Stimulated activated CD8-positive, alpha-beta memory T cell treated with anti-CD3 and anti-CD28 coated beads, Interleukin-15, amount 100 ng/mL, for 24 hours (primary cell): Measurements from ENCODE around the gene FRMD3.

Experiments
- DNase-seq: peaks from one replicate; pipeline ENCODE4 v3.0.0-alpha.2; 2020; ENCODE audit warnings: low read depth

FRMD3 gene

DNA sequence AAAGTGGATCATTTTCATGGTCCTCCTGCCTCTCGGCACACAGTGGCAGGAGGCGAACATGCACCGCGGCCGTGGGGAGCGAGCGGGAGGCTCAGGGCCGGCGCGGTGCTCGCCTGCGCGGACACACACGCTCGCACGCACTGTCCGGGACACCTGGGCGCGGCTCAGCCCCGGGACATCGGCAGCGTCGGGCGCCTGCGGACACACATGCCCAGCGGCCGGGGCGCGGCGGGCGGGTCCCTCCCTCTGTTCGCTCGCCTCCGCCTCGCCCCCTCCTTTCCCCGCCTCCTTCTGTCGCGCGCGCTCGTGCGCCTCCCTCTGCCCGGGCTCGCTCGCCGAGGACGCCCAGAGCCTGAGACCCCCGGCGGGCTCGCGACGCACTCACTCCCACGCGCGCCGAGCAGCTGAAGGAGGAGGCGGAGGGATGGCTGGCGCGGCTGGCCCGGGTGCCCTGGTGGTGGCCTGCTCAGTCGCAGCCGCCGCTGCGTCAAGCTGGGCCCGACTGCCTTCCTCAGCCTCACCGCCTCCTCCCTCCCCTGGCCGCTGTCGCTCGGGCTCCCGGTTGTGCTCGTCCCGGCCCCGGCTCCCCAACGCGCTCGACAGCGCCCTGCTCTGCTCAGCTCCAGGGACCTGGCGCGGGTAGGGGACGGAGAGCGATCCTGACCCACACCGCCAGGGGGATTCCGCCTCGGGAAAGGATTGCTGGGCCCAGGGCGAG, at the start of gene FRMD3:
TSS of gene FRMD3 (minus strand) at position 230 of the 718 bp plus-strand sequence. CDS start at position 60, 170 bp downstream.
- DNase-seq = no peak

DNA sequence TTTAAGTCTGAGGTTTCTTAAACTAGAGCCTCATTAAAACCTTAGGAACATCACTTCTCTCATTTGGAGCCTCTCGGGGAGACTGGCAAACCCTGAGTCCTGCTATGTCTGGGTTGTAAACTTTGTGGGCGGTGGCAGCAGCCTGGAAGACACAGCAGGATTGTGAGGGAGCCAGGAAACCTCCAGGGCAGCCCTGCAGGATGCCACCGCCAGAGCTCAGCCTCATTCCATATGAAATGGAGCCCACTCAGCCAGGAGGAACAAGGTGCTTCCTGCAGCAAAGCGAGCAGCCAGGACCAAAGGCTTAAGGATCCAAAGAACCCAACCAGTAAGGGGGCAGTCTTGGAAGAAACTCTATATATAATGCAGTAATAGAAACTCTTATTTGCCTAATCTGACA, 46.8 kb upstream of the FRMD3 start:
- DNase-seq = no peak

DNA sequence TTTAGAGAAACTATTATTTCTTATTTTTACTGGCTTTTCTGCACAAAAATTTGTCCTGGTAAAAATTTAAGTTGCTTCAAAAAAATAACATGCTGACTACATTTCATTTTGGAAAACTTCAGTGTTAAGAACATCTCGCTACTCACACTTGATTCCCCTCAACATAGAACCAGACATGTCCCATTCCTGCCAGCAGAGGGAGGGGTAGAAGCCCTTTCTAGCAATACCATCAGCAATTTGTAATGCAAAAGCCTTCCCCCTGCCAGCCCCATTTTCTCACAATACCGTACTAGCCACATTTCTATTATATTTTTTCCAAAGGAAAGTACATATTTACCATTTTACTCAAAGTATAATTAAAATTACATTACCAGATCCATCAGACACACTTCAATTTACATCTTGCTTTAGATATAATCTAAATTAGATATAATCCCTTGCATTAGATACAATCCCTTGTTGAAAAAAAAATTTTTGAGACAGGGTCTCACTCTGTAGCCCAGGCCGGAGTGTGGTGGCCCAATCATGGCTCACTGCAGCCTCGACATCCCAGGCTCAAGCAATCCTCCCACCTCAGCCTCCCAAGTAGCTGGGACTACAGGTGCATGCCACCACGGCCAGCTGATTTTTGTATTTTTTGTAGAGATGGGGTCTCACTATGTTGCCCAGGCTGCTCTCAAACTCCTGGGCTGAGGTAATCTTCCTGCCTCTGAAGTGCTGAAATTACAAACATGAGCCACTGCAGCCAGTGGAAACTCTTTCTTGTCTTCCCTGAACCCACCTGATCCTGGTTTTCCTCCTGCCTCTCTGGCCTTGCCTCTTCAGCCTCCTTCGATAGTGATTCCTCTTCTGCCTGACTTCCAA, 45.2 kb upstream of the FRMD3 start:
- no peak for DNase-seq

DNA sequence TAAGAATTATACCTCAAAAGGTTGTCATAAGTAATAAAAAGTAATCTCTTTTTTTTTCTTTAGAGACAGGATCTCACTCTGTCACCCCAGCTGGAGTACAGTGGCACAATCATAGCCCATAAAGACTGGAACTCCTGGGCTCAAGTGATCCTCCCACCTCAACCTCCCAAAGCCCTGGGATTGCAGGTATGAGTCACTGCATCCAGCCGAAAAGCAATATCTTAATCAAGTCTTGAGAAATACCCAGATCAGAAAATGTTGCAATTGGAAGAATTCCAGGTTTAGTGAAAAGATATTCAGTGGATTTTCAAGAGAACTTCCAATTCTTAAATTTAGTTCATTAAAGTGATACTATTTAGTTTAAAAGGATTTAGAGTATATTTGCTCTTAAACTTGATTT, 43.8 kb upstream of the FRMD3 start:
- no peak for DNase-seq

DNA sequence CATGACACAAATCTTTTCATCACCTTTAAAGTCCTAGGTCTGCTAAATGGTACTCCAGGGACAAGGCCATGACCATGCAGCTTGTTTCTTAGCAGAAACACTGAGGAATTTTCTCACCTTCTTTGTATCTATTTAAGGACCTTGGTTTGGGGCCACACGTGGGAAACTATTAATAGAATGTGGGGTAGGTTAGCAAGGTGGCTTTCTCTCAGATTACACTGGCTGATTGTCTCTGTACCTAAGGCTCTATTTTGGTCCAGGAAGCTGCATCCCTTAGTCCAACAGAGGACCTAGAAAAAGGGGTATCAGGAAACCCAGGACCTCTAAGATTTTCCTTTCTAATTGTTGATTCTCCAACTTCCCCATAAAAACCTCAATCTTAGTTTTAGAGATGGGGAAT, 36.3 kb upstream of the FRMD3 start:
- no peak for DNase-seq

DNA sequence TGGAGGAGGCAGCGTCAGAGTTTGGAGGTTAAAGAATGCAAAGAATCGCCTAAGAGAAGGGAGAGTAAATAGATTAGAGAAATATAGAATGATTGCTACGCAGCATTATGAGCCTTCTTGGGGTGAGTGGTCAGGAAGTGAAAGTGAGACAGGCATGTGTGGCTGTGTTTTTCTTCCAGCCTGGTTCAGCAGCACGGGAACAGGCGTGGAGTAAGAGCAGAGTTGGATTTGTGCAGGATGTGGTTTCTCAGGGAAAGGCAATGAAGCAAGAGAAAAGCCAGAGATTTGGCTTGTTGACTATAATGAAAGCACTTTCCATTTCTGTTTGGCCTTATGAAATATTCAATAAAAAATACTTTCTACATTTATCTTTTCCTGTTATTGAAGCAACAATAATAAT, 34.3 kb upstream of the FRMD3 start:
- DNase-seq = no peak

DNA sequence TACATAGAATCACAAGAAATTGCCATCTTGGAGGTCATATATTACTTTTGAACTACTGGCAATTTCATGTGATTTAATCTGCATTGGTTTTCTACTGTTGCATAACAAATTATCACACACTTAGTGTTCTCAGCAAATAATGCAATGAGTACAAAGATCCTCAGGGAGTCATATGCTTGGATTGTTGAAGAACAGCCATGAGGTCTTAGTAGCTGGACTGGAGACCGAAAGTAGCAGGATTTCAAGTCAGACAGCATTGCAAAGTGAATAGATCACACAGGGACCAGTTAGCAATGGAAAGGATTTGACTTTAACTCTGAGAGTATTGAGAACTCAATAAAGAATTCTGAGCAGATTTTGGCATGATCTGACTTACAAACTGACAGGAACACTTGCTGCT, 32.2 kb upstream of the FRMD3 start:
- no peak for DNase-seq

DNA sequence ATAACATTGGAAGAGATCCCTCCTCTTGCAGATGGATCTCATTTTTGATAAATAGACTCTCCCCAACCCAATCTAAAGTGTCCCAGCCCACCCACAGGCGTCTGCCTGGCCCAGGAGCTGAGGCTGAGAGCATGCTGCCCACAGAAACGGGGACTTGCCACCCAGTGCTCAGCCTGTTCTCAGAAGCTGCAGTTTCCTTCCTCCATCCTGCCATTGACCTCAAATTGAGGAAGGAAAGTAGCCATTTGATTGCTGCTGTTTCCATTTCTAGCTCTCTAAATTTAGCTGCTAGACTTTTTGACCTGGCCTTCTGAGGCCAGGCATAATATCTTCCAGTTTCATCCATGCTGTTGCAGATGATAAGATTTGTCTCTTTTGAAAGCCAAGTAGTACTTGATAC, 31.1 kb upstream of the FRMD3 start:
- DNase-seq = no peak

DNA sequence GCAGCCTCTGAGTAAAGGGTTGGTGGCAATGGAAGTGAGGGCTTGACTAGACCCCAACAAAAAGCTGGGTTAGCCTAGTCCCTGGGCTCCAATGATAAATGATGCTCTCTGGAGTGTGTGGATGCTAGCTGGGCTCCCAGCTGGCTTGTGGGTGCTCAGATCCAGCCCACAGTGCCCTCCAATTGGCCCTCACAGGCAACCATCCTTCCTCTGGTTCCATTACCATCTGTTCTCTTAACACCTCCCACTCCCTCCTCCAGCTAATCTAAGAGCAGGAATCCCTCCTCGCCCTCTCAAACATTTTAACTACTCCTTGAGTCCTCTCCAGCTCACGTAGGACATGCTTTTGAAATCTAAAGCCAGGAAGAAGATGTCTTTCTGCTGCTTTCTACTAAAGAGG, 25.2 kb upstream of the FRMD3 start:
- DNase-seq = no peak

DNA sequence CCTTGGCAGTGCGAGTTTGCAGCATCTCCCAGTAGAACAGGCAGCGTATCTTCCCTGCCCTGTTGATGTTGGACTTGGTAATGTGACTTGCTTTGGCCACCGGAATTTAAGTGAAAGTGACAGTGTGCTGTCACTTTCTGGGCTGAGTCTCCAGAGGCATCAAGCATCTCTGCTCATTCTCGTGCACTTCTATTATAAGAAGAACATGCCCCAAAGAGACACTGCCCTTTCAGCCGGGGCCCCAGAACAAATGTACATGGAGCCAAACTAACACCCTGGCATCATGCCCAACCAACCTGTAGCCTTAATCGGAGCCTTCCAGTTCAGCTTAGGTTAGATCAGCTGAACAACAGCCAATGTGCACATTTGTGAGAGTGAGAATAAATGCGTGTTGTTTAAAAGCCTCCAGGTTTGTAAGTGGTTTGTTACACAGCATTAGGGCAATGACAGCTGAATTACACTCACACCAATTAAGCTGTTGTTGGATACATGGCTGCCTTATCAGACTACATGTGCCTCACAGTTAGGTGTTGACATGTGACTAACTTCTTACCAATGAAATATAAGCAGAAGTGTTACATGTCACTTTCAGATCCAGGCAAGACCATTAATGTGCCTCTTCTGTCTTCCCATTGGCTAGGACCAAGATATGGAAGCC, 22.1 kb upstream of the FRMD3 start:
- DNase-seq = no peak

DNA sequence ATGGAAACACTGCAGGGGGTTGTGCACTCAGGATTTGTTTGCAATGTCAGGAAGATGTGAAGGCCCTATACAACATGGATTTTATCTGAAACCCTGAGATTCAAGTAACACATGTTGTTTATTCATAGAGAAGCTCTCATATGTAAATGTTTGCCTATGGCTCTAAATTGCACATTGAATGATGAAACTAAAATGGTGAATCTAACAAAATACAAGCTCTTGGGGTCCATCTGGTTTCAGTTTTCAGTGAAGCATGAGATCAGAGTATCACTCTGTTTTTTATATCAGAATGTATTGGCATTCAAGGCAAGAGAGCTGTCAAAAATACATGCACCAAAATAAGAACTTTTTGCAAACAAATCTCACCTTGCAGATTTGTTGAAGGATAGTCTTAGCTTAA, 19.6 kb upstream of the FRMD3 start:
- no peak for DNase-seq

DNA sequence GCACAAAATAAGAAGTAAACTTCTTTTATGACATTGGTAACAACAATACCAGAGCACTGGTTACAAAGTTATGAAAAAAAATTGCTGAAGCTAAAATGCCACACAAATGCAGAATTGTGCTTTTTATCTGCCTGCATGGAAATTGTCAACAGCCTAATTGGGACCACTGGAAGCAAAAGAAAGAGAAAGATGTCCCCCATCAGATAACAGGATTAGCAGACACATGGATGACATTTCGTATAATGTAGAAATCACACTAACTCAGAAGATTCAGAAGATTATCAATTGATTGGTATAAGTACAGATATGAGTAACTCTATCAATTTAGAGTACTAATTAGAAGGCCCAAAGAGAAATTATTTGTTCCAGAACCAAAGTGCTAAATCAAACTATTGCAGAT, 19.1 kb upstream of the FRMD3 start:
- no peak for DNase-seq

DNA sequence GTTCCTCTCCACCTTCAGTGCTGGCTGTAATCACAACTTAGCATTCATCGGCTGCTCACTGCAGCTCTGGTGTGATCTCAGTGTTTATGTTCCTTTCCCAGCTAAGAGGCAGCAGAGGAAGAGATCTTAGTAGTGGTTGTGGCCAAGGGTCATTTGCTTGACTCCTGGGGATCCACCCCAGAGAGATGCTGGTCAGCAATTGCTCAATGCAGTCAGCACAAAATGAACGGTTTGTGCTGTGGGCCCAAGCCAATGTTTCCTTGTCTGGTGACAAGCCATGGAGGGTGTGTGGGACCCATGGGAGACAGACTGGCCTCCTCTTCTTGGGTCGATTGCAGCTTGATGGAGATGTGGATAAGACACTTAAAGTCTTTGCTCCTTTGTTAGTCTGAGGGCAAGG, 16.1 kb upstream of the FRMD3 start:
- DNase-seq = no peak

DNA sequence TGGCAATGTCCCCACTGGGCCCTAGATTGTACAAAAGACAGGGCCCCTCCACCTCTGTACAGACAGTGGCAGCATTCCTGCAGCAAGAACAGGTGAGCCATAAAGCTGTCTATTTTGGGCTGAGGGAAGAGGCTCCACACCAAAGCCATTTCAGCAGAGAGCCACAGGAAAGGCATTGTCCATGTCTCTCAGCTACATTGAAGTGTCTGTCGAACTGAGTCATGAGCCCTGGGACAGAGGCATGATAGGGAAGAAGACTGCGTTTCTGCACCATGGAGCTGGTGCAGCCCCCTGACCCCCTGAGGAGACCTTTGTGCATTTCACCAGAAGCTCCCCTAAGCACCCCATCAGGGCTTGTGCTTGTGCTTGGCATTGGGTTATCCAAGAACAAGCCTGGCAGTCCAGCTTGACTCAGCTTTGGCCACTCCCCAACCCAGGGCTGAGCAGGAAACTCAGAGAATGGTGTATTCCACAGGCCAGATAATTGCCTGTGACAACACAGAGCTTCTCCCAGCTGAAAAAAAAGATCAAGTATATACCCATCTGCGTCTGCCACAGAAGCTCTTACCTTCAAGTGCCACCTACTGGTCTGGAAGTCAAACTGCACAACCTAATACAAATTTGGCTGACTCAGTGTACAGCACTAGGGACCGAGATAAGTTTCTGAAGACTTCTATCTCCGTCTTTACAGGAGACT, 5.9 kb upstream of the FRMD3 start:
- no peak for DNase-seq

DNA sequence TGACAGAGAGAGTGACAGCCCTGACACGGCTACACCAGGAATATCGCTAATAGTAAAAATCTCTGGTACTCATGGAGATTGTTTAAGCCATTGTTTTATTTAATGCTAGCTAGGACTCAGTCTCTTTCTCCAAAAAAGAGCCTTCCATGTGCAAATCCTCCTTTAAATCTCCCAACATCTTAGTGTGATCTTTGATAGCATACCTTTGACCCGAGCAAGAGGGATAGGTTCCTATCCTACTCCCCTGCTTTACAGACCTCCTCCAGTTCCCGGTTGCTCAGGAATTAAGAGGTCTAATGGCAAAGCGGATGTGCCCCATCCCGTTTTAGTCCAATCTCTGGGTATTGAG, 663 bp upstream of the FRMD3 start:
- no peak for DNase-seq

DNA sequence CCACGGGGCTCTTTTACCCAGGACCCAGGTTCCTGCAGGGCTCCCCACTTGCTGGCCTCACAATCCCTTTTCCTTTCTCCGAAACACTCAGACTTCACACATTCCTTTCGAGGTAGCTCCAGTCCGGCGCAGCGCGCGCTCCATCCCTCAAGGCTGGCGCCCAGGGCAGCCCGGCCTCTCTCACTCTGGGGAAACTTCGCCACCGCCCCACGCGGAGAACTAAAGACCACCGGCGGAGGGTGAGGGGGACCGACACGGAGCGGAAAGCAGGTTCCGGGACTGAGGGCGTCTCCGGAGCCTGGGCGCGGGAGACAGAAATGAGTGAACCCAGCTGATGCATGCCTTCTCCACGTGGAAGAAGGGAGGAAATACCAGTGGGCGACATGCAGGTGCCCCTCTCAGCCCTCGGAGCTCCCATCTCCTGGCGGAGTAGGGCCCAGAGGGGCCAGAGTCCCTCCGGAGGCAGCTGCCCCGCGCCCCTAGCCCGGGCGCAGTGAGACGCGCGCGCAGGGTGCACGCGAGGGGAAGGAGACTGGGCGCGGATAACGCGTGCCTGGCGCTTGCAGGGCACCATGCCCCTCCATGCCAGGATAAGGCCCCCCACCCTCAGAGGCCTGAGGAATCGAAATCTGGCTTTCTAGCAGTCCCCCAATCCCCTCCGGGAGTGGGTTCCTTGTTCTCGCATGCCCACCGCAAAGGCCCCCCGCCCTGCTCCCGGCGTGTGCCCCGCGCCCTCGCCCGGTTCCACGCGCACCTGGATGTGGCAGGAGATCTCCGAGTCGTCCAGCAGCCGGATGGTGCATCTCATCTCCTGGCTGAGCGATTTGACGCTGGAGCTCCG, 650 bp downstream of the FRMD3 start:
- no peak for DNase-seq

DNA sequence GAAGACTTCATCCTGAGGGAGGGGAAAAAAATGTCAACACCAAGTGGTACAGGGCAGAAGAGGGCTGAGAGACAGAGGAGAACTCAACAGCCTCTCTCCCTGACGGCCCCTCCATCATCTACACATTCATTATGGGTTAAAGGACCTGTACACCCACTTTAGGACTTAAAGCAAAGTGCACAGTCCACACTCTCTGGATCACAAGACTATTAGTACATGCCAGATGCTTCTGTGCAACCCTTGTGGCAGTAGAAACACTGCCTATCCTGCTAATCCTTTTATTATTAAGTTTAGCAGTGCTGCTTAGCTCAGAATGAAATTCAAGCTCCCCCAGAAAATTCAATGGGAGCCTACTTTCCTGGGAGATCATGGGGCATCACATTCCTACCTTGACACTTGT, 1.9 kb downstream of the FRMD3 start:
- no peak for DNase-seq

DNA sequence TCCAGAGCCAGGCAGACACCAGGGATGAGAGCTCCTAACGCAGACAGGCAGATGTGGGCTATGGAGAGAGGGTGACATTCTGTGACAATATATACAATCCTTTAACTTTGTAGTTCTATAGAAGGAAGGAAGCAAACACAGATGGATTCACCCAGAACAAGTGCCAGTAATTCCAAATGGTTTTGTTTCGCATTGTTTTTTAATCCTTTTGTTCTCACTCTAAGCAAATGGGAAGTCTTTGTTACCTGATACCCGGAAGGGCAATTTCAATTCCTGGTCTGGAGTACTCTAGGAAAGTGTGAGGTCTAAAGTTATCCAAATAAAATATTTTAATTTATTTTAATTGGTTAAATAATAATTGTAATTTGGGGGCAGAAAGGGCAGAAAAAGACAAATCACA, 2.5 kb downstream of the FRMD3 start:
- no peak for DNase-seq

DNA sequence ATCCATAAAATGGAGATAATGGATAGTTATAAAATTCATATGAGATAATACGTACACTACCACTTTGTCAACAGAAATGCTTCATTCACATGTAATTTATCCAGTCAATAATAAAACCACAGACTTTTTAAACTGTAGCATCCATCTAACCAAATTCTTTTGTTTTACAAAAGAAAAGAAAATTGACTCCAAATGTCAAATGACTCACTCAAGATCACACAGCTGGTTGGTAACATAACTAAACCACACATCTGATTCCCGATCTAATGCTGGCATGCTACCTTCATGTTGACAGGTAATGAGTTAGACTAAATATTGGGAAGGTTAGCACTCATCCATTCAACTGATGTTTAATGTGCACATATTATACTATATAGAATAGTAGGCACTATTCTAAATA, 4.9 kb downstream of the FRMD3 start:
- DNase-seq = no peak

DNA sequence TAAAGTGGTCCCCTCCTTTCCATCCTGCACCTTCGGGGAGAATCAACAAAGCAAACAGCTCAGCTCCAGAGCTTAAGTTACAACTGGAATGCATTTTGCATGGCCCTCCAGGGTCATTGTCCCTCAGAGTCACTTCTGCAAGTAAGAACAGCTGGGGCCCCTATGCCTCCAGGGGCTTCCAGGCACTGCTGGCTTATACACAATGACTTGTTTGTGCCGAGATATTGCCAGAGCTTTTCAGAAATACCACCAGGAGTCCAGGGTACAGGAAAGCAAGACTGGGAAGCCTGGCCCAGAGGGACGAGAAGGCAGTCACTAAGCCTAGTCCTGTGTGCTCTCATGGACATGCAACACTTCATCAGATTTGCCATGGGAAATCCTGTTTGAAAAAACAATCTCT, 11.3 kb downstream of the FRMD3 start:
- no peak for DNase-seq

DNA sequence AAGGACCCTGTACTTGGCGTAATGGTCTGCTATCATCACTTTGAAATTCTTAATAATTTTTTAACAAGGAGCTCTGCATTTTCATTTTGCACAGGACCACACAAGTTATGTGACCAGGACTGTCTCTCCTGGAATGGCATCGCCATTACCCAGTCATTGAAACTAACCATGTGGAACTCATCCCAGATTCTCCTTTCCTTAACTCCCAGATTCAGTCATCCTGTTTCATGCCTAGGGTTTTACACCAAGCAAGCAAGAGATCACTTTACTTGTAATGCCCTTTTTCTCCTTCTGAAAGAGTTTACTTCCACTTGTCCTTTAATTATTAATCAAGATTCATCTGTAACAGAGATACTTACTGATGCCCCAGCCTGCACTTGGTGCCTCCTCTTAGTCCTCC, 12.0 kb downstream of the FRMD3 start:
- no peak for DNase-seq

DNA sequence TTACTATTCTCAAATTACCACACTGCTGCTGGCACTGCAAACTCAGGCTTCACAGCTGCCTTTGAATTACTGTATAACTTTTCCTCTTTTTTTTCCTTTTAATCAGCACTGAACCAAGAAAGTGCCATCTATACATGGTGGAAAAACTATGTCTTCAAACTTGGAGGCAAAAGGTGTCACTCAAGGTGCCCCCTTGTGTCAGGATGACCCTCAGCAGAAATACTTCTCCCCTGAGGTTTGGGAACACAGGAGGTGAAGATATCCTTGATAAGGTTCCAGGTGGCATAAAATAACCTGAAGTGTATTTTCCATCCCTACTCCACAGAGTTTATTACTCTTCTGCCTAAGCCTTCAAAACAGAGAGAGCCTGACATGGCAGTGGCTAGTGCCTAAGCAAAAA, 14.5 kb downstream of the FRMD3 start:
- DNase-seq = no peak
